ENCODE measurements around the gene FCHO2. TPM values are rescaled to one million over a fixed set of nuclear protein-coding genes. Genes with fewer than 3 reads are reported as not detected.

Gene FCHO2
- total RNA-seq, 1 donor from 2014 or later, result 30.2 TPM

DNA sequence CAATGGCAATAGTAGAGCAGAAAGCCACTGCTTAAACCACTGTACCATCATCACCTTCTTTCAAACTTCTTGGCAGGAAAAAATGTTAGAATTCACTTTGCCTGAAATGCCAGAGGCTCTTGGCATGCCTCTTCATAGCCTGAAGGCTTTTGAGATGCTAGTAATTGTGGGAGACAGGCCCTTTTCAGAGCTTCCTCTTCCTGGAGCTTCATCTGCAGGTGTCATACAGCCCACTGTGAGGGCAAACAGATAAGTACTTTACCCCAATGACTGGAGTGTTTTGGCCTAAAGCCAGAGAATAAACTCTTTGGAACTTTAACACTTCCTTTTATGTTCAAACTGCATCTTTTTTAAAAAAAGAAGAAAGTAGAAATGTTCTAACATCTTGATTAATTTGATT lies 83.2 kb downstream of the FCHO2 start:
- no peaks in the 10 kb centered on the region for H3K4me1 Mint-ChIP-seq (ENCODE audit: low read depth)
- DNase-seq (ENCODE audit: low spot score, unreplicated experiment), result no peak
- H3K27me3 Mint-ChIP-seq, result no peaks in the 10 kb centered on the region
- H3K36me3 Mint-ChIP-seq (ENCODE audit: insufficient read depth), result peaks cover 5% of the 10 kb centered on the region
- H3K9me3 Mint-ChIP-seq (ENCODE audit: low read depth), result no peaks in the 10 kb centered on the region
- H3K27ac Mint-ChIP-seq, result no peak overlapping the region
- TF ChIP-seq CTCF (IDR thresholded peaks at IDR 0.05; ENCODE audit: unreplicated experiment), result no peak
- H3K4me3 Mint-ChIP-seq (ENCODE audit: low read depth), result no peak overlapping the region

DNA sequence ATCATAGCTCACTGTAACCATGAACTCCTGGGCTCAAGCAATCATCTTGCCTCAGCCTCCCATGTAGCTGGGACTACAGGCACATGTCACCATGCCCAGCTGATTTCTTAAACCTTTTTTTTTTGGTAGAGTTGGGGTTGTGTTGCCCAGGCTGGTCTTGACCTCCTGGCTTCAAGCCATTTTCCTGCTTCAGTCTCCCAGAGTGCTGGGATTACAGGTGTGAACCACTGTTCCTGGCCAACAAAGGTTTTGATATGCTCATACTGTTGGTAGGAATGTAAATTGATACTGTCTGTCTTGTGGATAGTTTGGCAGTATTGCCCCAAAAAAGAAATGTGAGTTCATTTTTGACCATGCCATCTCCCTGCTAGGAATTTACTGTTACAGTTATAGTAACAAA lies 87.2 kb downstream of the FCHO2 start:
- H3K9me3 Mint-ChIP-seq (ENCODE audit: low read depth), result peaks cover 4% of the 10 kb centered on the region
- no peak for DNase-seq (ENCODE audit: low spot score, unreplicated experiment)
- H3K4me1 Mint-ChIP-seq (ENCODE audit: low read depth), result no peaks in the 10 kb centered on the region
- no peaks in the 10 kb centered on the region for H3K27me3 Mint-ChIP-seq
- H3K27ac Mint-ChIP-seq, result no peak overlapping the region
- H3K36me3 Mint-ChIP-seq (ENCODE audit: insufficient read depth), result peaks cover 11% of the 10 kb centered on the region
- TF ChIP-seq CTCF (IDR thresholded peaks at IDR 0.05; ENCODE audit: unreplicated experiment), result no peak
- H3K4me3 Mint-ChIP-seq (ENCODE audit: low read depth), result no peak overlapping the region

- peaks cover 5% of the 10 kb centered on the region for H3K4me1 Mint-ChIP-seq (ENCODE audit: low read depth)
- no peak for DNase-seq (ENCODE audit: low spot score, unreplicated experiment)
- no peaks in the 10 kb centered on the region for H3K27me3 Mint-ChIP-seq
- H3K4me3 Mint-ChIP-seq (ENCODE audit: low read depth), result no peak overlapping the region
- no peak overlapping the region for H3K27ac Mint-ChIP-seq
- no peak for TF ChIP-seq CTCF (IDR thresholded peaks at IDR 0.05; ENCODE audit: unreplicated experiment)
- H3K36me3 Mint-ChIP-seq (ENCODE audit: insufficient read depth), result peaks cover 12% of the 10 kb centered on the region
- H3K9me3 Mint-ChIP-seq (ENCODE audit: low read depth), result peaks cover 7% of the 10 kb centered on the region
Observed at GRCh38 chr5:73044546-73044945, 88.7 kb downstream of the FCHO2 start.

DNA sequence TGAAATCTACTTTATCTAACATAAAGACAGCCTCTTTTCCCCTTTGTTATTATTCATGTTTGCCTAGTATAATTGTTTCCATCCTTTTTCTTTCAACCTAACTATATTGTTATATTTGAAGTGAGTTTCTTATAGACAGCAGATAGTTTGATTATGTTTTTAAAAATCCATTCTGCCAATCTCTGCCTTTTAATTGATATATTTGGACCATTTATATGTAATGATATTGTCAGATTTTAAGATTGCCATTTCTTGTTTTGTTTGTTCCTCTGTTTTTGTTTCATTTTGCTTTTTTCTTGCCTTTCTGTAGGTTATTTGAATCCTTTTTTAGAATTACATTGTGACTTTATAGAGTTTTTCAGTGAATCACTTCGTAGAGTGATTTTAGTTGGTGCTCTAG lies 89.8 kb downstream of the FCHO2 start:
- Mint-ChIP-seq H3K27ac (no peak overlapping the region), H3K4me3 (ENCODE audit: low read depth) (no peak overlapping the region), H3K4me1 (ENCODE audit: low read depth) (peaks cover 5% of the 10 kb centered on the region), H3K36me3 (ENCODE audit: insufficient read depth) (peaks cover 12% of the 10 kb centered on the region), H3K9me3 (ENCODE audit: low read depth) (peaks cover 7% of the 10 kb centered on the region), H3K27me3 (no peaks in the 10 kb centered on the region)
- DNase-seq (ENCODE audit: low spot score, unreplicated experiment), result no peak
- TF ChIP-seq CTCF (IDR thresholded peaks at IDR 0.05; ENCODE audit: unreplicated experiment), result no peak

DNA sequence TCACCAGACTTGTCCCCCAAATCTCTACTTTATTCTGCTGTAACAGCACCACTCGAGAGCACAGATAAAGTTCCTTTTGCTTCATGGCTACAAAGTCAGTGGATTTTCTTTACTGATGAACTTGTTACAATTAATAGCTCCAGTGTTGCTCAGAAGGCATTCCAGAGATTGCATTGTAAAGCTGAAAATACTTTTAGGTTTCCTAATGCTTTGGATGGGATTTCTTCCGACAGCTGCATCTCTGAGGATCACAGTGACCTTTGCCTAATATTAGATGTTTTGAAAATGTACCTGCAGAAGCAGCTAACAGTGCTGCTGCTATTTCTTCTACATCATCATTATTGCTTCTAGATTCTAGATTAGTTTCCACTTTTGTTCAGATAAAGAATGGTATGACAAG lies 105.8 kb downstream of the FCHO2 start:
- no peak for DNase-seq (ENCODE audit: low spot score, unreplicated experiment)
- Mint-ChIP-seq H3K4me1 (ENCODE audit: low read depth) (peaks cover 14% of the 10 kb centered on the region), H3K27ac (no peak overlapping the region), H3K9me3 (ENCODE audit: low read depth) (no peaks in the 10 kb centered on the region), H3K4me3 (ENCODE audit: low read depth) (no peak overlapping the region), H3K27me3 (no peaks in the 10 kb centered on the region), H3K36me3 (ENCODE audit: insufficient read depth) (peaks cover 2% of the 10 kb centered on the region)
- no peak for TF ChIP-seq CTCF (IDR thresholded peaks at IDR 0.05; ENCODE audit: unreplicated experiment)
